Fibroblast of skin of scalp (primary cell): ENCODE data around the gene KCNH6.
A peak's percentile ranks its signal among the peaks of the same experiment; 100 is the strongest.

ENCODE experiments used
- DNase-seq: peaks from one replicate; pipeline ENCODE4 v3.0.0-alpha.2; 2013

The KCNH6 gene

GRCh38 chr17:63555500-63556156 lies 32.5 kb downstream of the KCNH6 start:
- no peak for DNase-seq

- no peak for DNase-seq
These were observed 34.3 kb downstream of the KCNH6 start for GRCh38 chr17:63557416-63557815.

GRCh38 chr17:63558441-63558840 lies 35.3 kb downstream of the KCNH6 start:
- DNase-seq, result no peak

- no peak for DNase-seq
These were observed 38.7 kb downstream of the KCNH6 start for GRCh38 chr17:63561819-63562218.

- DNase-seq, result no peak
These were observed 40.2 kb downstream of the KCNH6 start for GRCh38 chr17:63563339-63563738.

- DNase-seq, result no peak
These were observed 41.4 kb downstream of the KCNH6 start for GRCh38 chr17:63564562-63564961.

GRCh38 chr17:63567229-63567628 lies 44.1 kb downstream of the KCNH6 start:
- DNase-seq, result no peak

- no peak for DNase-seq
These were observed 45.4 kb downstream of the KCNH6 start for GRCh38 chr17:63568563-63568962.

GRCh38 chr17:63571632-63572310 lies 48.6 kb downstream of the KCNH6 start:
- DNase-seq, result peak; percentile 37

GRCh38 chr17:63573634-63574033 lies 50.5 kb downstream of the KCNH6 start:
- no peak for DNase-seq

- DNase-seq, result no peak
These were observed 55.0 kb downstream of the KCNH6 start for GRCh38 chr17:63578027-63578768.

- no peak for DNase-seq
These were observed 55.6 kb downstream of the KCNH6 start for GRCh38 chr17:63578769-63579111.

- DNase-seq, result no peak
These were observed 56.5 kb downstream of the KCNH6 start for GRCh38 chr17:63579633-63580032.

GRCh38 chr17:63587770-63588169 lies 64.6 kb downstream of the KCNH6 start:
- no peak for DNase-seq

GRCh38 chr17:63588797-63589196 lies 65.6 kb downstream of the KCNH6 start:
- no peak for DNase-seq

GRCh38 chr17:63589646-63590045 lies 66.5 kb downstream of the KCNH6 start:
- DNase-seq, result no peak

- DNase-seq, result no peak
These were observed 69.6 kb downstream of the KCNH6 start for GRCh38 chr17:63592797-63593196.

GRCh38 chr17:63595132-63595531 lies 72.0 kb downstream of the KCNH6 start:
- DNase-seq, result no peak
